T-helper 1 cell (primary cell): ENCODE data around the gene HOXC5.

ENCODE experiments used
- DNase-seq, 5 donors: peaks; one replicate each; pipeline ENCODE4 v3.0.0-alpha.2; 2012 to 2020

HOXC5 gene

DNA sequence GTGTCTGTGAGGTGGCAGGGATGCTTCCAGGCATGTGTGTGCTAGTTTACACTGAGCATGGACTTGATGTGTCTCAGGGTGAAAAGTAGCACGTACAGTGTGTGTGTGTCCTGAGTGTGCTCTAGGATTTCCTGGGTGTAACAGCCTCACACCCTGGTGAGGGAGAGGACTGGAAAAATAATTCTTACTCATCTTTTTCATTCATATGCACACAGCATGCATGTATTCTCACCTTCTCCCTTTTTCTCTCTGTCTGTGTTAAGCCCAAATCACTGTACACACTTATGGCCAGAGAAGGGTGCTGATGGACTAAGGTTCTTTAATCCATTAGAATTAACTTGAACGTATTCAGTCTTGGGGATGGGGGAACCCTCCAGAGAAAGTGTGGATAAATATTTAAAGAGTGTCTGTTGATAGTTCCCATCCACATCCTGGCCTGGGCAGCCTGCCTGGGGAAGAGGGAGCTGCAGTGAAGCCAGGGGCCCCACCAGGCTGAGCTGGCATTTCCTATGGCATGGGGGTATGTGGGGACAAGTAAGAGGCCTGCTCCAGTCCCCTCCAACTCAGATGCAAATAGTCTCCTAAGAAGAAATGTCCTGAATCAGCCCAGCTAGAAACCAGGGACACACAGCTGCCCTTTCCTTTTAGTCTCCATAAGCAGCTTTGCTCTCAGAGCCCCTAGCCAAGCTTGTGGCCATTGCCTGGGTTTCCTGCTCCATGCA, 25.2 kb upstream of the HOXC5 start:
- DNase-seq = no peak

DNA sequence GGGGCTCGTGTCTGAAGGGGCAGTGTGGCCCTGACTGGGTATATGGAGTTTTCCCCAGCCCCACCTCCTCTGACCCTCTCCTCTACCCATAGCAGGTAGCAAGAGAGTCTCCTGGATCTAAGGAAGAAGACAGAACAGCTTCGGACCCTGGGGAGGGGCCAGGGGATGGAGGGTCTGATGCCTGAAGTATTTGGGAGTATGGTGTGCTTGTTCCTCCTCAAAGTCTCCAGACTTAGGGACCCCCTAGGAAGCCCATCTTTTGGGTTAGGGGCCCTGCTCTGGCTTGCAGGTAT, 24.6 kb upstream of the HOXC5 start:
- no peak for DNase-seq

DNA sequence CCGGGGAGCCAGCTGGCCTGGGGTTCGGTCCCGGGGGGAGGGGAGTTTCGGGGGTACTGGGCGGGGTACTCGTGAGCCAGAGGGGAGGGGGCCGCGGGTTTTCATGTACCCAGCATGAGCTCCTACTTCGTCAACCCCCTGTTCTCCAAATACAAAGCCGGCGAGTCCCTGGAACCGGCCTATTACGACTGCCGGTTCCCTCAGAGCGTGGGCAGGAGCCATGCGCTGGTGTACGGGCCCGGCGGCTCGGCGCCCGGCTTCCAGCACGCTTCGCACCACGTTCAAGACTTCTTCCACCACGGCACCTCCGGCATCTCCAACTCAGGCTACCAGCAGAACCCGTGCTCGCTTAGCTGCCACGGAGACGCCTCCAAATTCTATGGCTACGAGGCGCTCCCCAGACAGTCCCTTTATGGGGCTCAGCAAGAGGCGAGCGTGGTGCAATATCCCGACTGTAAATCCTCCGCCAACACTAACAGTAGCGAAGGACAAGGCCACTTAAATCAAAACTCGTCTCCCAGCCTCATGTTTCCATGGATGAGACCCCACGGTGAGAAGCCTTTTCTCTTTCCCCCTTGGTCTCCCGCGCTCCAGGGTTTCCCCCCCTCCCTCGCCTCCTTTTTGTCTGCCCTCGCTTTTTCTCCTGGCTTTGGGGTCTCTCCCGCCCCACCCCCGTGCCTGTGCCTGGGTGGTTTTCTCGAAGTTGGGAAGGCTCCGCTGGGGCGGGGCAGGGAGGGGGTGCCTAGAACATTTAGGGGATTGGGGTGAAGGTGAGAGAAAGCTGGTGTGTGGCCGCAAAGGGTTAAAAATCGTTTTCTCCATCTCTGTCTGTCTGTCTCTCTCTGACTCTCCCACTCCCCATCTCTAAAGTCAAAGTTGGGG, 23.4 kb upstream of the HOXC5 start:
- no peak for DNase-seq

DNA sequence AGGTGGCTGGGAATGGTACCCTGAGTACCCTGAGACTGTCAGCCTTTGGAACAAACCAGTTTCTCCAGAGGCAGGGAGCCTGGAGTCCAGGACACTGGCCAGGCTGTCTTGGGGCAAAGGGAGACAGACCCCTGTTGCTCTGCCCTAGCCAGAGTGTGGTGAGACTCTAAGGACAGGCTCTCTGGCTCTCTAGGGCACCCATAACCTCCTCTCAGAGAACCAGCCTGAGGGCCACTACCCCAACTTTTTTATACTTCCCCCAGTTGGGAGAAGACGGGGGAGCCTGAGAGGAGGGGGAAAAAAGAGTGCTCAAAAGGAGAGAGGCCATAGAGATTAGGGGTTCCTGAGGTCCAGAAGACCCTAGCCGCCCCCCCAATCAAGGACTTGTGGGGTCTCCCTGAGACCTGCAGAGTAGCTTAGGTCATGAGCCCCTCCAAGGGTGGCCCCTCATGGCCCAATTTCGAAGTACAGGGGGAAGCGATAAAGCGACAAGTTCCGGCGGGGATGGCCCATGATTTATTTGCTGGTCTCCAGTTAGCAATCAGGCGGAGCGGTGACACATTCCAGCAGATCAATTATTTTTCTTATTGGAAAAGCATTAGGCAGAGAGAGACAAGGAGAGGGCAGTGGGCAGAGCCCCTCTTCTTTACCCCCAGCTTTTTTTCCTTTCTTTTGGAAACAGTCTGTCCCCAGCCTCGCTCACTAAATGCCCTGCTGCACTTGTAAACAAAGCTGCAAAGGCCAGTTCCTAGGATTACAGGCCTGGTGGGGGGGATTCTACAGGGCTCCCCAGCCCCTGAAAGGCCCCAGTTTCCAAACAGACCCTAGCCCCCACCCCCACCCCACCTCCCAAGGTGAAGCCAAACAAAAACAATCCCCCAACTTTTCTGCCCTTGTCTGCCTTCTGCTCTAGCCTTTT, 22.5 kb upstream of the HOXC5 start:
- DNase-seq = no peak

DNA sequence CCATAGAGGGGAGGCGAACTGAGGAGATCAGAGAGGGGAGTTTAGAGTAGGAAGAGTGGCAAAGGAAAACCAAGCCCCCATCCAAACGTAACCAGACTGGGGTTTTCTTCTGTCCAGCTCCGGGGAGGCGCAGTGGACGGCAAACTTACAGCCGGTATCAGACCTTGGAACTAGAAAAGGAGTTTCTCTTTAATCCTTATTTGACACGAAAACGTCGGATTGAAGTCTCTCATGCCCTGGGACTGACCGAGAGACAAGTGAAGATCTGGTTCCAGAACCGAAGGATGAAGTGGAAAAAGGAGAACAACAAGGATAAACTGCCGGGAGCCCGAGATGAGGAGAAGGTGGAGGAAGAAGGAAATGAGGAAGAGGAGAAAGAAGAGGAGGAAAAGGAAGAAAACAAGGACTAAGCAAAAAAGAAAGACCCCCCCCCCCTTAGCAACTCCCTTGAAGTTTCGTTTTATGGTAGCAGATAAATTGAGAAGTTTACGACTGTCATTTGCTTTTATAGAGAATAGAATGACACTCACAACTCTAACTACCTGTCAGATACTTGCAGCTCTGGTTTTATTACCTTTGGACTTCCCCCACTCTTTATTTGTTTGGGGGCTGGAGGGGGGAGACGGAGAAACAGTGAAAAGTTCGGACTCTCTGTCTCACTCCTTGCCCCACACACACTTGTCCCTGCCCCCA, 21.7 kb upstream of the HOXC5 start:
- no peak for DNase-seq

DNA sequence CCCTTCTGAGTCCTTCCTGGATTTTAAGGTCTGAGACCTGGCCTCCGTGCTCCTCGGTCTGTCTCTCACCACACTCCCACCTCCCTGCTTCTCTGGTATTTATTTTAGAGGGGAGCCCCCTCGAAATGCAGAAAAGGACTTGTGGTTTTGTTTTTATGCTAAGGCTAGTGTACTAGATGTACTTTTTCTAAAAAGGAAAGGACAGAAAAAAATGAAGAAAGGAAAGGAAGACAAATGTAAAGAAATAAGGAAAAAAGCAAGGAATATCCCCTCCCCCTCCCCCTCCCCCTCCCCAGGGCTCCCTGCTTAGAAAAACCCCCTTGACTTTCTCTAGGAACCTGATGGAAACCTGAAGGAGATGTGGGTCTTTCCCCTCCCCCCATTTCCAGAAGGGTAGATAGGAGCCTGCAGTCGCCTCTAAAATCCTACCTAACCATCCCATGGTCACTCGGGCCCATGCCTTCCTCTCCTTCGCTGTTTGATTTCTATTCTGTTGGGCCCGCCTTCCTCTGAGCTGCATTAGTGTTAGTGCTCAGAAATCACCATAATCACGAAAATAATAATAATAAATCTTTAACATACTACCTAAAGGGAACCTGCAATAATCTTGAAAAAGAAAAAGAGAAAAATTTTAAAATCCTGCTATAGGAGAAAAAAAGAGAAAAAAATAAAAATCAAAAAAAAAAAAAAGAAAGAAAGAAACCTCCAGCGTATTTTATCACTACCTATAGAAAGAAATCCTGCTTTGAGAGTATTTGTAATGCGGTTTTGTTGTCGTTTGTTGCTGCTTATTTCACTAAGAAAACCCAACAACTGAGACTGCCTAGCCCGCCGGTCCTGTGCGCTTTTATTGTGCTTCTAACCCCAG, 21.0 kb upstream of the HOXC5 start:
- DNase-seq = no peak

DNA sequence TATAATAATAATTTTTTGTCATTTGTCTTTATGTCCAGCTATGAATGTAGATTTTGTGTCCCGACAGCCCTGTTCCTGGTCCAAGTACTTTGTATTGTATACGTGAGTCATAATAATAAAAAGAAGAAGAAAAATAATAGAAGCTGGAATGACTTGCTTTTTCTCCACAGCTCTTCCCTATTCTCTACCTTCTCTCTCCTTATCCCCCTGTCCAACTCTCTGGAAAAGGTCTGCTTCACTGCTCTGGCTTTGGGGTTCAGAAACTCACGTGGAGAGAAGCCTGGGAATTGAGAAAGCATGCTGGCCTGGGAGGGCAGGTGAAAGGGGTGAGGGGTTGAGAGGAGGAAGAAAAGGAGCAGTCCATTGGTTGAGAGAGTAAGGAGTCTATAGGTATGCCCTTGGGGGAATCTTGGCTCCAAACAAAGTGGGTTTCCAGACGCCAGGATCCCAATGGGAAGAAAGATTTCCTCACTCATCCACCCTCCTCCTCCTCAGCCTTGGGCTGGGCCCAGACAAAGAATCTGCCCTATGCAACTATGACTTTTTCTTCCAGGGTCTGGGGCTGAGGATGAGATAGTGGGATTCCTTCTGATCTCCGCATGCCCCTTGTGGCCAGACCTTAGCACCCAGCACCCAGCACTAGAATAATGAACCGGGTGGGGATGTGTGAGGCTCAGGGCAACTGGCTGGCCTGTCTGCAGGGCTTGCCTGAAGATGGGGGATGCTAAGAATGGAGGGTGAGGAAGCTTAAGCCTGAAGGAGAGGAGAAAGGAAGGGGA, 20.0 kb upstream of the HOXC5 start:
- no peak for DNase-seq

DNA sequence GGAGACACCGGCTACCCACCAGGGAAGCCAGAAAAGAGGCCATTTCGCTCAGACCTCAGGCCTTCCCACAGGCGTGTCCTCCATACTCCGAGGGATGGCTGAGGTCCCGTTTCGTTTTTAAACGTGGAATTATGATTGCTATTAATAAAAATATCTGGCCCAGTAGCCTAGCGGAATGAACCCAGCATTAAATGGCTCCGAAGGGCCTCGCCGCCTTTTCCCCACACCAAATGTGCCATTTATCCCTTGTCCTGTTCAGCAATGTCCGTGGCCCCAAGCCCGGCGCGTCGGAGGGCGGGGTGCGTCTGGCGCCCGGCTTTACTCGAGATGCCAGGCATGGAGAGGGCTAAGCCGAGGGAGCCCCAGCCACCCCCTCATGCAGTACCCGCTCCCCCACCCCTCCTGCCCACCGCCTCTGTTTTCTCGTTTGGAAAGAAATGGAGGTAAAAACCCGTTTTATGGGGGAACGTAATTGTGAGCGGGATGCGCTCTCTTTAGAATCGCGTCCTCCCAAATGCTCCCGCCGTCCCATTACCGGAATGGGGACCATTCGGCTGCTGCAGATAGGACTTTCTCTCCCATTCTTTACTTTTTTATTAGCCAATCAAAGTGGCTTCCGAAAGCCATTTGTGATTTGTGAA, 18.4 kb upstream of the HOXC5 start:
- DNase-seq = no peak

DNA sequence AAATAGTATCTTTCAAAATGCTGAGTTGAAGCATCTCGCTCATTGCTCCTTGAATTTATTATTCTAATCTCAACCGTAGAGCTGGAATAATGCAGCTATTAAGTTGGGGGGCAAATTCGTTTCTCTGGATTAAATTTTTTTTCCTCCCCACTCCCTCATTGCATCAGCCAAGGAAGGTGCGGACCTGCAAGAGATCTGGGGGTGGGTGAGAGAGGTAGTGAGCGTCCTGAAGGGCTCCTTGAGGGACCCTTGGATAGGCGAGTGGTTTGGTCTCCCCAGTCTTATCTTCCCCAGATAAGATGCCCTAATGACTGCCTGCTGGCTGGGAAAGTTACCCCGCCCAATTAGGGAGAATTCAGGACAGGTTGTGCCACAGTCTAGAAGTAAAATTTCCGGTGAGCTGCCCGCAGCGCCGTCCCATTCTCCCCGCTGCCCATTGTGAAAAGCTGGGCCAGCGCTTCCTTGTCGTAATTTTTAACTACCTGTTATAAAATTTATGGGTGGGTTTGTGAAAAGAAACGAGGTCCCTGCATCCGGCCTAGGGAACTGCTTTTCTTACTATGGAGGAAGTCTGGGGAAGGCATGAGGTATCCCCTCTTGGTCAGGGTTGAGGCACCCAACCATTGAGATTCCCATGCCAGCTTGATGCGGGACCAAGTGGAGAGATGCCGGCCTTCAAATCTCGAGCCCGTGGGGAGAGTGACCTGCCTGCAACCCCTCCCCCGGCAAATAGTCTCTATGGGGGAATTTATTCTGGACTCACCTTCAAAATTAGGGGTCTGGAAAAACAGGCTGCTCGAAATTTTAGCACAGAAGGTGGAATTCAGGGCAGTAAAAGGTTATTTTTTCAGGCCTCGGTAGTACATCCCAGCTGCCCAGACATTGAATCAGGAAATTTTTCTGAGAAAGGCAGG, 17.6 kb upstream of the HOXC5 start:
- no peak for DNase-seq

DNA sequence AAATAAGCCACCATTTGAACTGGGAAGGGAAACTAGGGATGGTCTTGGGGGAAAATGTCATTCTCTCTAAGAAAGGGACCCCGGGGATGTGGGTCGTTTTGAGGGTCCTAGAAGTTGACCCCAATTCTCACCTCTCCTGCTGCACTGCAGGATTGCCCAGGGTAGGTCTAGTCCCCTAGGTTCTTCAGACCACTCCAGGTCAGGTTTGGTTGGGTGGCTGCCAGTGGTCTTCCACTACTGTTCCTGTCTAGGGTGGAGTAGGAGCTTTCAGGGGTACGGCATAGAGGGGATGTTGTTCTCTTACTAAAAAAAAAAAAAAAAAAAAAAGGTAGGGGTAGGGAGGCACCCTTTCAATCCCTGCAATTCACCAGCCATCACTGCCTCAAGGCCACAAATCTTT, 16.8 kb upstream of the HOXC5 start:
- DNase-seq = no peak

DNA sequence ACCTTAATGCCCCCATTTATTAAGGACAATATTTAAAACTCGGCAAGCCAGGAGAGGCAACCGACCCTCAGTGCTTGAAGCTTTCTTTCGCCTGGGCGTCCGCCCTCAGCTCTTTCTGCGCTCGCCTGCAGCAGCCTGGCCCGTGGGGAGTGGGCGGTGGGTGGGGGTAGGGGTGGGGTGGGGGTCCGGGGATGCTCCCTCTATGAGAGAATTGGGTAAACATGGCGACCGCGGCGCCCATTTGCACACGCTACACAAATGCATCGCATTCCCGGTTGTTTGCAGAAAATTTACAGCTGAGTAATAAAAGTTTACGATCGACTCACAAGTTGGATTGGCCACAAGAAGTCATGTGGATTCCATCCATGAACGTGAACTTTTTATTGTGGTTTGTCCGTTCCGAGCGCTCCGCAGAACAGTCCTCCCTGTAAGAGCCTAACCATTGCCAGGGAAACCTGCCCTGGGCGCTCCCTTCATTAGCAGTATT, 16.3 kb upstream of the HOXC5 start:
- DNase-seq = no peak

DNA sequence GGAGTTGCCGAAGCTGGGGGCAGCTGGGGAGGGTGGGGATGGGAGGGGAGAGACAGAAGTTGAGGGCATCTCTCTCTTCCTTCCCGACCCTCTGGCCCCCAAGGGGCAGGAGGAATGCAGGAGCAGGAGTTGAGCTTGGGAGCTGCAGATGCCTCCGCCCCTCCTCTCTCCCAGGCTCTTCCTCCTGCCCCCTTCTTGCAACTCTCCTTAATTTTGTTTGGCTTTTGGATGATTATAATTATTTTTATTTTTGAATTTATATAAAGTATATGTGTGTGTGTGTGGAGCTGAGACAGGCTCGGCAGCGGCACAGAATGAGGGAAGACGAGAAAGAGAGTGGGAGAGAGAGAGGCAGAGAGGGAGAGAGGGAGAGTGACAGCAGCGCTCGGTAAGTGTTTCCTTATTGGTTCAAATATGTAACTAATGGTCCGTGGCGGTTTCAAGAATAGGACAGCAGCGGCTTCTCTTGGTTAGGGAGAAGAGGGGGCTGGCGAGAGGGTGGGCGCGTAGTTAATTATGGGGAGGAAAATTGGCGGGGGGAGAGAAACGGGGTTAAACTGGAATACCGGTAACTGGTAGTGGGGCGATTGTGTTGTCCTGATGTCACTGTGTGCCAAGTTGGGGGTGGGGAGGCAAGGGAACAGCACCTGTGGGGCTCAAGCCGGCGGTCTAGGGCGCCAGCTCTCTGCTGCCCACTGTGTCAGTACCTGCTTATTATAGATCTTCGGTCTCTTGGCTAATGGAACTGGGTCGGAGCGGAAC, 15.6 kb upstream of the HOXC5 start:
- no peak for DNase-seq

DNA sequence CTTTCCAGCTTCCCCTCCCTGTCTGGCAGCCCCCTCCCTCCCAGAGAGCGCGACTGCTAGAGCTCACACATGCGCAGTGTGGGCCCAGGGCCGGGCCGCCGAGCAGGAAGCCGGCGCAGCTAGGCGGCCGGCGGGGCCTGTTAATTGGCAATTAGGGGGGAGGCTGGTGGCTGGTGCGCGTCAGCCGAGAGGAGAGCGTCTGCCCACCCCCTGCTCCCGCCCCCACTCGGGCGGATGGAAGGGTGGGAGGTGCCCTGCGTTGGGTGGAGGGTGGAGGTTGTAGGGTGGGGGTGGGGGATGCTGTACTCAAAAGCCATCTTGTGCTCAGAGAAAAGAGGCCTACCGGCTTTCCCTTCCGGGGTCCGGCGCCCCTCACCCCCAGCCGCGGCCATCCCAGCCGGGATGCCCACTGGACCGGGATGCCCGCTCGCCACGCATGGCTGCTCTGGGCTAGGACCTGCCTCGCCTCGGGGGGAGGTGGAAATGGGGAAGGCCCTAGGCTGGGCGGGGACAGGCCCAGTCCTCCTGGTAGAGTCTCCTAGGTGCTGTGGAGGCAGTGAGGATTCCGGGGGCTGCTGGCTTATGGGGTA, 14.9 kb upstream of the HOXC5 start:
- peak; percentile 35 to 73 (median 62) for DNase-seq

DNA sequence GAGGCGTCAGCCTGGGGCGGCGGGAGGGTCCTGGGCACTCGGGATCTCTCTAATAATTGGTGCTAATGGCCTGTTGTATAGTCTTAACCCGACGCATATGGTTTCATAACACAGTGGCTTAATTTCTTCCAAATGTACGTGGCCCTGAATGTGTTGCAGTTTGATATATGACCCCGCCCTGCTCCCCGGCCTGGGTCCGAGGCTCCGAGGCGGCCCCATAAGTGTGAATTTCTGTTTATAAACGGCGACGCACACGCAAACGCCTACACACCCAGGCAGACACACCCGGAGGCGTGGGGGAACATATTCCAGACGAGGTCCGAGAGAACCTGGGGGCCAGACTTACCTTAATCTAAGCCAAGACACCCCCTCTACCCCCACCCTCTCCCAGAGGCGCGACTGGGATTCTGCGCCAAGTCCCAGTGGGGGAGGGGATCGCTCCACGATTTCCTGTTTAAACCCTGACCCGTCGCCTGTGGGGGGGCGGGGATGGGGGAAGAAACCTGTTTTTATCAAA, 14.3 kb upstream of the HOXC5 start:
- no peak for DNase-seq

DNA sequence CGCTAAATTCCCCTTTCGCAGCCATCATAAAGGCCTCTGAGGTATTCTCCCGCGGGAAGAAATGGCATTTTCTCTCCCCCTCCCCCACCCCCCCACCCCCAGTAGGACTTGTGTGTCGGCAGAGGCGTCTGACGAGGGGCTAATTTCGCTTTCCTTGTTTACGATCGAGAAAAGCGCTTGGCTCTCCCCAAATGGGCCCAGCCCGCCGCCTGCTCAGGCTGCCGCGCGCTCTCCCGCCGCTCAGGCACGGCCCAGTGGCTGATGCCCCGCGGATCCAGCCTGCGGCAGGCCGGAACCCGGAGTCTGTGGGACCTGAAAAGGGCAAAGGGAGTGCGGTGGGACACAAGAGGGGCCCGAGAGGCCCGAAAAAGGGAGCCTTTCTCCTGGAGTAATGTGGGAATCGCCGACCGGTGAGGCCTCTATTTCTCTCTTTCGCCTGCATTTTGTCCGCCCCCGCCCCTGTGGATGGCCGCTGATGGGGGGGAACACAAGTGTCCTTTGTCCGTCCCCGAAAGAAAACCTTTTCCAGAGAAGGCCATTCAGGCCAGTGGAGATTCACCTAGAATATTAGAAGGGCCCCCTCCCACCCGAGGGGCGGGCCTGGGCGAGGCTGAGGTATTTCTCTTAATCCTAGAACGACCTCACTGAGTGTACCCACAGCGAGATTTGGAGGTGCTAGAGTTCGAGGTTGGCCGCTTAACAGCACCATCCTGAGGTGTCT, 13.6 kb upstream of the HOXC5 start:
- no peak for DNase-seq

DNA sequence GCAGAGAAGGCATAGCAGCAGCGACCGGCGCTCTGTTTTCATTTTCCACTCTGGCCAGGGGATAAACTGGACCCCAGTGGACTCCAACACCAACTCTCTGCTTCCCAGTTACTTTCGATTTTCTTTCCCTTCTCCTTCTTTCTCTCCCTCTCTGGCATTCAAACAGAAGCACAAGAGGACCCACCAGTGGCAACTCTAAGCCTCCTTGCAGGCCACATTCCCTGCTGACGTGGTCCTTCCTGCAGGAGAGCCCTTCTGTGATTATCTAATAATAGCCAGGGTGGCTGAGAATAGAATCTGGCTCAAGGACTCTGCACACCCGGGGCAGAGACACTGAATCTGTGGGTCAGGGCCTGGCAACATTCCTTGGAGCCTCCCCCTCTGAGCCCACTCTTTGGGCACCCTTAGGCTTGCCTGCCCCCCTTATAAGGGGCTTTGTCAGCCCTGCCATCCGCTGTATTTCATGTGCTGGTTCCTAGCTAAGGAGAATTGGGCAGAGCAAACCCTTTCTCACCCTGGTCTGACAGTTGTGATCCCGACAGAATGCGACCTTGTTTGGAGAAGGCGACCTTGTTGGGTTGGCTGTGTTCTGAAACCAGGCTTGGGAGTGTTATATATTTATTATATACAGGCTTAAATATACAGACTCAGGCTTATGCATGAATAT, 12.8 kb upstream of the HOXC5 start:
- no peak for DNase-seq
